ENCODE results near the gene CFAP107.

The CFAP107 gene

DNA sequence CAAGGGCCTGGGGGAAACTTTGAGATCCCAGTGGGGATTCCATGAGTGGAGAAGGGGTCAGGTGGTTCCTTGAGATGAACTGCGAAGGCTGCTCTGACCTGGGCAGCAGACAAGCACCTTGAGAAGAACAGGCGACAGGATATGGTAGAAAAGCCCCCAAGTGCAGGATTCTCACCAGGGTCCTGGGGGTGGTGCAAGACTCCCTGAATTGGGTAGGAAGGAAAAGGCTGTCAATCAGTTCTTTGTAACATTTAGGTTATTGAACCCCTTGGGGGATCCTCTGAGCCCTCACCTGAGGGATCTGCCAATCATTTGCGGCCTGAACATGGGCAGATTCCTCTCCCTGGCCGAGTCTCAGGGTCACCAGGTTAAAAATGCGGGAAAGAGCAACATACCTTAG lies 25.2 kb downstream of the CFAP107 start:
- H3K27ac ChIP-seq = no peak overlapping the region
- TF ChIP-seq, protein P1, sequence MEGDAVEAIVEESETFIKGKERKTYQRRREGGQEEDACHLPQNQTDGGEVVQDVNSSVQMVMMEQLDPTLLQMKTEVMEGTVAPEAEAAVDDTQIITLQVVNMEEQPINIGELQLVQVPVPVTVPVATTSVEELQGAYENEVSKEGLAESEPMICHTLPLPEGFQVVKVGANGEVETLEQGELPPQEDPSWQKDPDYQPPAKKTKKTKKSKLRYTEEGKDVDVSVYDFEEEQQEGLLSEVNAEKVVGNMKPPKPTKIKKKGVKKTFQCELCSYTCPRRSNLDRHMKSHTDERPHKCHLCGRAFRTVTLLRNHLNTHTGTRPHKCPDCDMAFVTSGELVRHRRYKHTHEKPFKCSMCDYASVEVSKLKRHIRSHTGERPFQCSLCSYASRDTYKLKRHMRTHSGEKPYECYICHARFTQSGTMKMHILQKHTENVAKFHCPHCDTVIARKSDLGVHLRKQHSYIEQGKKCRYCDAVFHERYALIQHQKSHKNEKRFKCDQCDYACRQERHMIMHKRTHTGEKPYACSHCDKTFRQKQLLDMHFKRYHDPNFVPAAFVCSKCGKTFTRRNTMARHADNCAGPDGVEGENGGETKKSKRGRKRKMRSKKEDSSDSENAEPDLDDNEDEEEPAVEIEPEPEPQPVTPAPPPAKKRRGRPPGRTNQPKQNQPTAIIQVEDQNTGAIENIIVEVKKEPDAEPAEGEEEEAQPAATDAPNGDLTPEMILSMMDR (conservative IDR thresholded peaks at IDR 0.05) = no peak

DNA sequence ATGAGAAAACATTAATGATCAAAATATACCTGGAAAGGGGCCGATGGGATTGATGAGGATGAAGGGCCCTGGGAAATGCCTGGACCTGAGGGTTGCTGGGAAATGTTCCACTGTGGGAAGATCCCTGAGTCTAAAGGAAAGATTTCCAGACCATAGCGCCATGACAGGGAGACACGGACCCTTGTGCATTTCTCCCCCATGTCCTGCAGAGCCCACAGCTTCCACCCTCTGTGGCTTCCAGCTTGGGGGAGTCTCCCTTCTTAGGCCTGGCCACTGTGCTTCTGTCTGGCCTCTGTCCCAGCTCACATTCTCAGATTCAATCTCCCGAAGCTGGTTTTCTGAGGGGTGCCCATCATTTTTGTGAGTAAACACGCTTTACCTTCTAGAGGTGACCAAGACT lies 26.5 kb downstream of the CFAP107 start:
- H3K27ac ChIP-seq = no peak overlapping the region
- TF ChIP-seq, protein P1 (conservative IDR thresholded peaks at IDR 0.05) = no peak

DNA sequence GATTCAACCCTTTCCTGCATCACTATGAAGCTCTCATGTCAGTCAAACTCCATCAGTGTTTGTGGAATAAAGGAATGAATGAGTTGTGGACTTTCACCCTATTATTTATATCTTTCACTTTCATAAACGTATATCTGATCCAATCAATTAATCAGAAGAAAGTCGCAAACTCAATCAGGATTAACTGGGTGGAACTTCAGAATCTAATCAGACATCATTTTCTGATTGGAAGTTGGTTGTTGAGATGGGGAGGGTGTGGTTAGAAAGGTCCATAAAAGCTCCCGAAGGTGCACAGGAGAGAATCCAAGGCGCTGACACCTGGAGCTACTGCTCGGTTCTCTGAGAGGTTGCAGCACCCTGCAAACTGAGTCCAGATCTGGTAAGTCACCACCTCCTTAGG lies 27.4 kb downstream of the CFAP107 start, which contains the start of gene PRAMEF12:
PRAMEF12 (plus strand) TSS at position 301 of the 400 bp plus-strand sequence. CDS start 1,130 bp downstream, outside the sequence.
- H3K27ac ChIP-seq = no peak within 1 kb of the TSS
- TF ChIP-seq, protein P1 (conservative IDR thresholded peaks at IDR 0.05) = no peak

DNA sequence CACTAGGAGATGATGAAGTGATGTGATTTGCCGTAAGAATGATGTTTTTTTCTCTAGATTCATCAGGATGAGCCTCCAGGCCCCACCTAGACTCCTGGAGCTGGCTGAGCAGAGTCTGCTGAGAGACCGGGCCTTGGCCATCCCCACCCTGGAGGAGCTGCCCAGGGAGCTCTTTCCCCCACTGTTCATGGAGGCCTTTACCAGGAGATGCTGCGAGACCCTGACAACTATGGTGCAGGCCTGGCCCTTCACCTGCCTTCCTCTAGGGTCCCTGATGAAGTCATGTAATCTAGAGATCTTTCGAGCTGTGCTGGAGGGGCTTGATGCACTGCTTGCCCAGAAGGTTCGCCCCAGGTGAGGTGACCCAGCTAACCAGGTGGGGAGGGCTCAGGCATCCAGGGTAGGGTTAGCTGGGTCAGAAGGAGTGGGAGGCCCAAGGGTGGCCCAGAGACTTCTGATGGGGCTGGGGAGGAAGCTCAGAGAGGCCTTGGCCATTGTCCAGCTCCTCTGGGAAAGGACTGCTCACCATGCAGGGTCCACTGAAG lies 28.9 kb downstream of the CFAP107 start:
- TF ChIP-seq, protein P1 (conservative IDR thresholded peaks at IDR 0.05) = no peak
- H3K27ac ChIP-seq = no peak overlapping the region

DNA sequence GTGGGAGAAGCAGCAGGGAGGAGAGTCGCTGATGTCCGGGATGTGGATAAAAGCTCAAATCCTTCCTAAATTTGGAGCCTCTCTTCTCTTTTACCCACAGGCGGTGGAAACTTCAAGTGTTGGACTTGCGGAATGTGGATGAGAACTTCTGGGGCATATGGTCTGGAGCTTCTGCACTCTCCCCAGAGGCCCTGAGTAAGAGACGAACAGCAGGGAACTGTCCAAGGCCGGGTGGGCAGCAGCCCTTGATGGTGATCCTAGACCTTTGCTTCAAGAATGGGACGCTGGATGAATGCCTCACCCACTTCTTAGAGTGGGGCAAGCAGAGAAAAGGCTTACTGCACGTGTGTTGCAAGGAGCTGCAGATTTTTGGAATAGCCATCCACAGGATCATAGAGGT lies 29.4 kb downstream of the CFAP107 start:
- TF ChIP-seq, protein P1 (conservative IDR thresholded peaks at IDR 0.05) = no peak
- H3K27ac ChIP-seq = no peak overlapping the region

DNA sequence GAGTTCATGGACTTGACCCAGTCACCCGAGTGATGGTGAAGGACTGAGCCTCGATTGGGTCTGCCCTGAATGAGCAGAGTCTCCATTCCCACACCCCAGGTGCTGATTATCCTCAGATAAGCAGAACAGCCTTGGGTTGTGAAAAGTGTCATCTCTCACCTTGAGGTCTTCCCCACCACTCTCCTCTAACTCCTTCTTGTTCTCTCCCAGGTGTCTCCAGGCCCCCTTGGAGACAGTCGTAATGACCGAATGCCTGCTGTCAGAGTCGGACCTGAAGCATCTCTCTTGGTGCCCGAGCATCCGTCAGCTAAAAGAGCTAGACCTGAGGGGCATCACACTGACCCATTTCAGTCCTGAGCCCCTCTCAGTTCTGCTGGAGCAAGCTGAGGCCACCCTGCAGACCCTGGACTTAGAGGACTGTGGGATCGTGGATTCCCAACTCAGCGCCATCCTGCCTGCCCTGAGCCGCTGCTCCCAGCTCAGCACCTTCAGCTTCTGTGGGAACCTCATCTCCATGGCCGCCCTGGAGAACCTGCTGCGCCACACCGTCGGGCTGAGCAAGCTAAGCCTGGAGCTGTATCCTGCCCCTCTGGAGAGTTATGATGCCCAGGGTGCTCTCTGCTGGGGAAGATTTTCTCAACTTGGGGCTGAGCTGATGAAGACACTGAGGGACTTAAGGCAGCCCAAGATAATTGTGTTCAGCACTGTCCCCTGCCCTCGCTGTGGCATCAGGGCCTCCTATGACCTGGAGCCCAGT lies 31.0 kb downstream of the CFAP107 start:
- TF ChIP-seq, protein P1 (conservative IDR thresholded peaks at IDR 0.05) = no peak
- no peak overlapping the region for H3K27ac ChIP-seq

DNA sequence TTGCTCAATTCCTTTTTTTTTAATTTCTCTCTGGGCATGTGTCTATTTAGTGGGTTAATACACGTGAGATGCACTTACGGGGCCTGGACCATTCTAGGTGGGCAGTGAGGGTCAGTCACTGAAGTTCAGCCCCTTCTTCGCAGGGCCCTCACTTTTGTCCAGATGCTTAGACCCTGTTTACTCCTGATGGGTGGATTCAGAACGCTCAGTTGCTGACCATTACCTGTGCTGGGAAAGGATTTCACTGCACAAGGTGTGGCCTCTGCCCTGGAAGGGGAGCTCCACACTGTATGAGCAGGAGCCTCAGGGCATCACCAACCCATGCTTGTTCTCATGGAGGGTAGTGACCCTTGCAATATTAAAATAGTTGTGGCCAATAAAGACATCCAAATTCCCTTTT lies 32.1 kb downstream of the CFAP107 start:
- TF ChIP-seq, protein P1 (conservative IDR thresholded peaks at IDR 0.05) = no peak

More for the DNA sequence above, 32.1 kb downstream of the CFAP107 start:
- H3K27ac ChIP-seq = no peak overlapping the region

Measured in VCaP (cell line).